Coronary artery (tissue), 2 donors: ENCODE data around the gene SEMA4A.
A peak's percentile ranks its signal among the peaks of the same experiment; 100 is the strongest.
"Not testable (repeated sequence)": the region's sequence is repeated elsewhere in the genome, so short reads cannot be mapped to it uniquely, and the experiment has no call there.

Source experiments
- DNase-seq: peaks from one replicate; pipeline ENCODE4 v3.0.0-alpha.2; 2017; ENCODE audit warnings: low spot score
- H3K27ac ChIP-seq, 2 donors: fragments of 200-600 bp; sonication (generic); one replicate each; pipeline ENCODE4 v1.5.1; 2016 to 2019
- H3K4me3 ChIP-seq: fragments of 200-600 bp; sonication (generic); 2 replicates; pipeline ENCODE4 v1.5.1; 2016; ENCODE audit warnings: mild to moderate bottlenecking, moderate library complexity
- CTCF ChIP-seq: fragments of 200-600 bp; sonication (generic); IDR thresholded peaks from one replicate; pipeline ENCODE4 v1.5.1; 2019; ENCODE audit warnings: antibody characterized with exemption

SEMA4A gene

GRCh38 chr1:156115514-156116374, 37.6 kb upstream of the SEMA4A start:
- peak overlapping the region; percentile 96 for H3K4me3 ChIP-seq
- no peak for TF ChIP-seq CTCF
- no peak for DNase-seq
- peak overlapping the region; percentile 93 to 99 for H3K27ac ChIP-seq

- H3K27ac ChIP-seq: peak overlapping the region; percentile 93 to 99
- not testable (repeated sequence) for DNase-seq
Observed at GRCh38 chr1:156116731-156117130, 36.7 kb upstream of the SEMA4A start.

GRCh38 chr1:156117414-156118176, 35.8 kb upstream of the SEMA4A start:
- Histone ChIP-seq H3K27ac (peak overlapping the region; percentile 93 to 99), H3K4me3 (peak overlapping the region; percentile 96)
- TF ChIP-seq CTCF: no peak
- no peak for DNase-seq

More at GRCh38 chr1:156116731-156117130, 36.7 kb upstream of the SEMA4A start:
- H3K4me3 ChIP-seq: peak overlapping the region; percentile 96

- DNase-seq: no peak
- TF ChIP-seq CTCF: no peak
- Histone ChIP-seq H3K27ac (peak overlapping the region; percentile 93 to 99), H3K4me3 (peak overlapping the region; percentile 96)
Observed at GRCh38 chr1:156118177-156118868, 35.1 kb upstream of the SEMA4A start.

- TF ChIP-seq CTCF: no peak
- no peak for DNase-seq
- Histone ChIP-seq H3K27ac (peak overlapping the region; percentile 93 to 99), H3K4me3 (peak overlapping the region; percentile 96)
Observed at GRCh38 chr1:156119503-156120209, 33.7 kb upstream of the SEMA4A start.

- H3K27ac ChIP-seq: peak overlapping the region; percentile 93 to 99
- DNase-seq: no peak
- TF ChIP-seq CTCF: no peak
- H3K4me3 ChIP-seq: peak overlapping the region; percentile 96
Observed at GRCh38 chr1:156120318-156120717, 33.1 kb upstream of the SEMA4A start.

GRCh38 chr1:156121005-156121404, 32.4 kb upstream of the SEMA4A start:
- peak overlapping the region; percentile 96 for H3K4me3 ChIP-seq
- H3K27ac ChIP-seq: peak overlapping the region; percentile 93 to 99
- not testable (repeated sequence) for DNase-seq
